Measurements from ENCODE around the gene FAM83G. TPM values are rescaled to one million over a fixed set of nuclear protein-coding genes. Genes with fewer than 3 reads are reported as not detected.

FAM83G gene
- total RNA-seq, 1 donor from 2014 or later, result 36.1 TPM

- Histone ChIP-seq H3K36me3 (no peaks in the 10 kb centered on the region), H3K9me3 (no peaks in the 10 kb centered on the region), H3K4me3 (no peak overlapping the region), H3K4me1 (peaks cover 22% of the 10 kb centered on the region), H3K27ac (no peak overlapping the region), H3K27me3 (no peaks in the 10 kb centered on the region)
- TF ChIP-seq, protein P1, sequence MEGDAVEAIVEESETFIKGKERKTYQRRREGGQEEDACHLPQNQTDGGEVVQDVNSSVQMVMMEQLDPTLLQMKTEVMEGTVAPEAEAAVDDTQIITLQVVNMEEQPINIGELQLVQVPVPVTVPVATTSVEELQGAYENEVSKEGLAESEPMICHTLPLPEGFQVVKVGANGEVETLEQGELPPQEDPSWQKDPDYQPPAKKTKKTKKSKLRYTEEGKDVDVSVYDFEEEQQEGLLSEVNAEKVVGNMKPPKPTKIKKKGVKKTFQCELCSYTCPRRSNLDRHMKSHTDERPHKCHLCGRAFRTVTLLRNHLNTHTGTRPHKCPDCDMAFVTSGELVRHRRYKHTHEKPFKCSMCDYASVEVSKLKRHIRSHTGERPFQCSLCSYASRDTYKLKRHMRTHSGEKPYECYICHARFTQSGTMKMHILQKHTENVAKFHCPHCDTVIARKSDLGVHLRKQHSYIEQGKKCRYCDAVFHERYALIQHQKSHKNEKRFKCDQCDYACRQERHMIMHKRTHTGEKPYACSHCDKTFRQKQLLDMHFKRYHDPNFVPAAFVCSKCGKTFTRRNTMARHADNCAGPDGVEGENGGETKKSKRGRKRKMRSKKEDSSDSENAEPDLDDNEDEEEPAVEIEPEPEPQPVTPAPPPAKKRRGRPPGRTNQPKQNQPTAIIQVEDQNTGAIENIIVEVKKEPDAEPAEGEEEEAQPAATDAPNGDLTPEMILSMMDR (IDR thresholded peaks at IDR 0.05), result no peak
- TF ChIP-seq POLR2AphosphoS5 (IDR thresholded peaks at IDR 0.05; ENCODE audit: insufficient read depth in 1 of 2, low read depth in 1 of 2) (no peak), POLR2A (IDR thresholded peaks at IDR 0.05) (no peak)
- intact Hi-C loops (cut with DNase I), result no loop called here
- DNase-seq (ENCODE audit: extremely low spot score in 2 of 2), result no peak
Observed at GRCh38 chr17:18964550-18964949, 40.0 kb downstream of the FAM83G start.

GRCh38 chr17:18964018-18964351 lies 40.6 kb downstream of the FAM83G start:
- Histone ChIP-seq H3K9me3 (no peaks in the 10 kb centered on the region), H3K4me3 (no peak overlapping the region), H3K27ac (no peak overlapping the region), H3K36me3 (no peaks in the 10 kb centered on the region), H3K4me1 (peaks cover 16% of the 10 kb centered on the region), H3K27me3 (no peaks in the 10 kb centered on the region)
- no peak for DNase-seq (ENCODE audit: extremely low spot score in 2 of 2)
- intact Hi-C loops (cut with DNase I), result no loop called here
- TF ChIP-seq POLR2A (IDR thresholded peaks at IDR 0.05) (no peak), POLR2AphosphoS5 (IDR thresholded peaks at IDR 0.05; ENCODE audit: insufficient read depth in 1 of 2, low read depth in 1 of 2) (no peak)
- TF ChIP-seq, protein P1 (IDR thresholded peaks at IDR 0.05), result no peak

GRCh38 chr17:18963126-18964017 lies 41.2 kb downstream of the FAM83G start:
- no peak for TF ChIP-seq POLR2AphosphoS5 (IDR thresholded peaks at IDR 0.05; ENCODE audit: insufficient read depth in 1 of 2, low read depth in 1 of 2)
- no peak for TF ChIP-seq POLR2A (IDR thresholded peaks at IDR 0.05)
- TF ChIP-seq, protein P1 (IDR thresholded peaks at IDR 0.05), result no peak
- no peak overlapping the region for H3K4me3 ChIP-seq
- no peaks in the 10 kb centered on the region for H3K36me3 ChIP-seq
- H3K4me1 ChIP-seq, result peaks cover 10% of the 10 kb centered on the region
- H3K9me3 ChIP-seq, result no peaks in the 10 kb centered on the region
- no peak overlapping the region for H3K27ac ChIP-seq
- intact Hi-C loops (cut with DNase I), result no loop called here
- no peak for DNase-seq (ENCODE audit: extremely low spot score in 2 of 2)
- H3K27me3 ChIP-seq, result no peaks in the 10 kb centered on the region

GRCh38 chr17:18962494-18962815 lies 42.1 kb downstream of the FAM83G start:
- H3K27ac ChIP-seq, result no peak overlapping the region
- no peak for DNase-seq (ENCODE audit: extremely low spot score in 2 of 2)
- H3K9me3 ChIP-seq, result no peaks in the 10 kb centered on the region
- no peaks in the 10 kb centered on the region for H3K27me3 ChIP-seq
- no peak overlapping the region for H3K4me3 ChIP-seq
- no peaks in the 10 kb centered on the region for H3K36me3 ChIP-seq
- TF ChIP-seq, protein P1 (IDR thresholded peaks at IDR 0.05), result no peak
- no peak for TF ChIP-seq POLR2AphosphoS5 (IDR thresholded peaks at IDR 0.05; ENCODE audit: insufficient read depth in 1 of 2, low read depth in 1 of 2)
- peaks cover 1% of the 10 kb centered on the region for H3K4me1 ChIP-seq
- intact Hi-C loops (cut with DNase I), result no loop called here
